GM21381 (cell line): ENCODE results near the gene CRABP2.

Experiments used
- ATAC-seq: cut with Tn5 transposase; IDR thresholded peaks from one replicate; pipeline ENCODE4 v1.9.1; 2021; ENCODE audit warnings: mild to moderate bottlenecking, moderate library complexity; ENCODE audit not compliant: unreplicated experiment

CRABP2 gene

DNA sequence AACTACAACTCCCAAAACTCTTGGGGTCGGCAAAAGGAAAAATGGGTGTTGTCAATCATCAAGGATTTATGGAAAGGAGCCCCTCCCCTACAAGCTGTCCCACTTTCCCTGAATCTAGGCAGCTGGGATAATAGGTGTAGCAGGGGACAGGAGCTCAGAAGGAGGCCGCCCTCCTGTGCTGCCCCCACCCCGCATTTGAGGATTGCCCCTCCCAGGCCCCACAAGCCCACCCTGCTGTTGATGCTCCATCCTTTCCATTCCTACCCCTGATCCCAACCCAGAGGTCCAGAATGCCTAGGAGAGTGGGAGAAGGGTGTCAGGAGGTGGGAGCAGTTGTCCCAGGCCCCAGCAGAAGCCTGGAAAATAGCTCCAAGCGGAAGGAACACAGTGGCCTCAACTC, 37.4 kb upstream of the CRABP2 start:
- no peak for ATAC-seq

DNA sequence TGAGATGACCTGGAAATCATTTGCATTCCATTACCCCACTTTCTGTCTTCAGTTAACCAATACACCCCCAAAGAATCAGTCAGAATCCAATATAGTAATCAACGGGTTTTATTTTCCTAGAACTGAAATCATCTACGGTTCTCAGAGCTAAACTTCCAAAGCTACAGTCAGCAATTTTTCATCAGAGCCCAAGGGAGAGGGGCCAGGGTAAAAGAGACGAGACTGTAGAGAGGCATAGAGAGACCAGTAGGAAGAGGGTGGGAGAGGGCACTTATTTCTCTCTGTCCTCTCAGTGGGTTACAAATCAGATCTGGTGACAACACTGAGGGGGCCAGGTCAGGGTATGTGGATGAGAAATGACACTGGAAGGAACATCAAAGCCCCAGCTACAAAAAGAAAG, 36.6 kb upstream of the CRABP2 start:
- ATAC-seq, result no peak

DNA sequence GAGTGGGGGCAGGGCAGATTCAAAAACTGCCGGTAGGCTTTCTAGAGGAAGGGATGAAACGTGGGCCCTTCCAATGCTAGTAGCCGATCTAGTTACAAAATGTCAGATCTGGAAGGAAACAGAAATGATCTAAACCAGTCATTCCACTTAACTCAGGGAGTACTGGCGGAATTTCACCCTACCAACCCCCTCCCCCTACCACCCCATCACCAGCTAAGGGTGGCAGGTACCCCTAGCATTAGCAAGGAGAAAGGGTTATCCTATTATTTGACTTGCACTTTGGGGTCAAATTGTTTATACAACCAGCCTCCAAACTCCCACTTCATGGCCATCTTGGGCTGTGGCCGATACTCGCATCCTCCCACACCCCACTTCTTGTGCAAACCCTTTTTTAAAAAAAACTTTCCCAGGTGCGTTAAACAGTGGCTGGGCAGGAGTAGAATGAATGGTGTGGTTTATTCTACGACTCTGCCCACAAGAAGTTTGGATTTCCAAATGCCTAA, 36.1 kb upstream of the CRABP2 start:
- ATAC-seq, result no peak

GRCh38 chr1:156740741-156741480, 35.5 kb upstream of the CRABP2 start, which contains the start of gene MRPL24:
Gene MRPL24, minus strand, starts transcription at chr1:156741088. Its CDS starts 2,384 bp downstream, at chr1:156738704.
- ATAC-seq, result peak; percentile 86

GRCh38 chr1:156740237-156740740, 34.9 kb upstream of the CRABP2 start:
- peak; percentile 4 for ATAC-seq

GRCh38 chr1:156738916-156739315, 33.5 kb upstream of the CRABP2 start:
- no peak for ATAC-seq

- ATAC-seq, result no peak
Observed at GRCh38 chr1:156738407-156738806, 33.0 kb upstream of the CRABP2 start.

DNA sequence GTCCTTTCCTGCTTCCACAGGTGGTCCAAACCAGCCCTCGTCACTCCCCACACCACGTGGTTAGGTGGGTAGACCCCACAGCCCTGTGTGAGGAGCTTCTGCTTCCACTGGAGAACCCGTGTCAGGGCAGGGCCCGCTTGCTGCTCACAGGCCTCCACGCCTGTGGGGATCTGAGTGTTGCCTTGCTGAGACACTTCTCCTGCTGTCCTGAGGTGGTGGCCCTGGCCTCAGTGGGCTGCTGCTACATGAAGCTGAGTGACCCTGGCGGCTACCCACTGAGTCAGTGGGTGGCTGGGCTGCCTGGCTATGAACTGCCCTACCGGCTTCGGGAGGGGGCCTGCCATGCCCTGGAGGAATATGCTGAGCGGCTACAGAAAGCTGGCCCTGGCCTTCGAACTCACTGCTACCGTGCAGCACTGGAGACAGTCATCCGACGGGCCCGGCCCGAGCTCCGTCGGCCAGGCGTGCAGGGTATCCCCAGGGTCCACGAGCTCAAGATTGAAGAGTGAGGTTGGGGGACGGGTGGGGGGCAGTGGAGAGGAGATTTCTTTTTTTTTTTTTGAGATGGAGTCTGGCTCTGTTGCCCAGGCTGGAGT, 28.7 kb upstream of the CRABP2 start:
- ATAC-seq, result no peak

GRCh38 chr1:156728599-156729462, 23.4 kb upstream of the CRABP2 start, which contains the start of gene ISG20L2:
Gene ISG20L2, minus strand, starts transcription at chr1:156728766. Its CDS starts 1,114 bp downstream, at chr1:156727652.
- ATAC-seq, result peak; percentile 86

GRCh38 chr1:156727926-156728598, 22.7 kb upstream of the CRABP2 start, which contains the start of gene METTL25B:
Gene METTL25B, plus strand, starts transcription at chr1:156728469. Its CDS starts 636 bp downstream, at chr1:156729105.
- ATAC-seq, result peak; percentile 43

- no peak for ATAC-seq
Observed at GRCh38 chr1:156727492-156727891, 22.1 kb upstream of the CRABP2 start.

GRCh38 chr1:156726549-156727226, 21.3 kb upstream of the CRABP2 start:
- no peak for ATAC-seq

GRCh38 chr1:156725683-156726280, 20.4 kb upstream of the CRABP2 start:
- no peak for ATAC-seq

DNA sequence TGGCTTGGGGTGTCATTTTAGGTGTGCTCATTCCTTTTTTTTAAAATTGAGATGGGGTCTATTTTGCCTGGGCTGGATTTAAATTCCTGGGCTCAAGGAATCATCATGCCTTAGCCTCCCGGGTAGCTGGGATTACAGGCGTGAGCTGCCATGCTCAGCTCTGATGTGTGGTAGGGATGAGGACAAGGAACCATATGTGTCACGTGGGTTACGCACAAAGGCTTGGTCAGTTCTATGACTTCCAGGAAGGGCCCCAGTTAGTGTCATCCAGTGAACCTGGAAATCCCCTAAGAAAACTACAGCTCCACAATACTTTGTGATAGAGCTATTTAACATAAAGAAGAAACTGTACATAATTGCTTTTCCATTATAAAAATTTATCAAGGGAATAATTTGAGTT, 16.2 kb upstream of the CRABP2 start:
- ATAC-seq, result no peak

- ATAC-seq, result no peak
Observed at GRCh38 chr1:156721131-156721530, 15.7 kb upstream of the CRABP2 start.

GRCh38 chr1:156717351-156717750, 12.0 kb upstream of the CRABP2 start:
- ATAC-seq, result no peak

- ATAC-seq, result no peak
Observed at GRCh38 chr1:156714830-156715229, 9.4 kb upstream of the CRABP2 start.

DNA sequence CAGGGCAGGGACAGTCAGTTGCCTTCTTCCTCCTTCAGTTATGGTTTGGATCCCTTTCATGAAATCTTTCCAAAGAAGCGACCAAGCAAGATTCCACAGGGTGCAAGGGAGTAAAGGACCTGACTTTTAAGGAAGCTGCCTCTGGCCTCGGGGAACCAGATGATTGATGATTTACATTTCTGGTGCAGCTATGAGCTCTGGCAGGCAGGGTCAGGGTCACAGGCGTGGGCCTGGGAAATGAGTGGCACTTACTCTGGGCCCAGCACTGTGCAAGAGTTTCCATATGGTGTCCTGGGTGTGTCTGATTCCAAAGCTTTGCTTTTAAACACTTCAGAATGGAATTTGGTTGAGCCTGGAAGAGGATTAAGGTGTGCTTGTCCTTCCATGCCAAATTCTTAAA, 7.2 kb upstream of the CRABP2 start:
- ATAC-seq, result no peak

- no peak for ATAC-seq
Observed at GRCh38 chr1:156711011-156711817, 5.8 kb upstream of the CRABP2 start.
